ENCODE measurements around the gene MBD5.

GRCh38 chr2:148451046-148451445 lies 430.2 kb downstream of the MBD5 start:
- TF ChIP-seq EZH2phosphoT487 (IDR thresholded peaks at IDR 0.05; ENCODE audit: low read depth) (no peak), CTCF (IDR thresholded peaks at IDR 0.05; ENCODE audit: low read depth, low read length) (no peak)

All from OCI-LY3 (cell line).